HG02938 (cell line): ENCODE results near the gene RANBP17.
"Not testable (repeated sequence)": the region's sequence is repeated elsewhere in the genome, so short reads cannot be mapped to it uniquely, and the experiment has no call there.

Experiments
- ATAC-seq: cut with Tn5 transposase; IDR thresholded peaks from one replicate; pipeline ENCODE4 v1.9.1; 2021; ENCODE audit warnings: mild to moderate bottlenecking, moderate library complexity; ENCODE audit not compliant: unreplicated experiment

Gene RANBP17

GRCh38 chr5:170937914-170938313 is 76.1 kb downstream of the RANBP17 start:
- no peak for ATAC-seq

DNA sequence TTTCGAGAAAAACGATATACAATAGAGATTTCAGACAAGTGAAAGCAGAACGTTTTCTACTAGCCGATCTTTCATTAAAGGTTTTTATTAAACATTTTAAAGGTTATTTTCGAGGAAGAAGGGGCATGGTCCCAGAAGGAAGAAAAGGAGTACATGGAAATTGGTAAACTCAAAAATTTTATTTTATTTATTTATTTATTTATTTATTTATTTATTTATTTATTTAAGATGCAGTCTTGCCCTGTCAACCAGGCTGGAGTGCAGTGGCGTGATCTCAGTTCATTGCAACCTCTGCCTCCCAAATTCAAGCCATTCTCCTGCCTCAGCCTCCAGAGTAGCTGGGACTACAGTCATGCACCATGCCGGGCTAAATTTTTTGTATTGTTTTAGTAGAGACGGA is 77.4 kb downstream of the RANBP17 start:
- no peak for ATAC-seq

GRCh38 chr5:170941788-170942187 is 80.0 kb downstream of the RANBP17 start:
- no peak for ATAC-seq

DNA sequence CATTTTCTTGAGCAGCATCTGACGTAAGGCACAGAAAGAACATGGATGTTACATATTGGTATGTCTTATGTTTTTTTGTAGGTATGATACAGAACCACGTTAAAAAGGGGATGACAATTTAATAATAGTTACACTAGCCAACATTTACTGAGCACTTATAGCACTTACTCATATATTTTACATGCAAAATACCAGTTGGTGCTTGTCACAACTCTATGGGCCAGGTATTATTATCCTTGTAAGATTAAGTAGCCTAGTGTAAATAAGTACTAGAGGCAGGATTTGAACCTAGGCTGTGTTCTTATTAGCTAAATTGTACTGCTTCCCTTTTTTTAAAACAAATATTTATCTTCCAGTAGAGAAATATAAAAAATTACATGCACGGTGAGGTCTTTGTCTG is 83.5 kb downstream of the RANBP17 start:
- no peak for ATAC-seq

DNA sequence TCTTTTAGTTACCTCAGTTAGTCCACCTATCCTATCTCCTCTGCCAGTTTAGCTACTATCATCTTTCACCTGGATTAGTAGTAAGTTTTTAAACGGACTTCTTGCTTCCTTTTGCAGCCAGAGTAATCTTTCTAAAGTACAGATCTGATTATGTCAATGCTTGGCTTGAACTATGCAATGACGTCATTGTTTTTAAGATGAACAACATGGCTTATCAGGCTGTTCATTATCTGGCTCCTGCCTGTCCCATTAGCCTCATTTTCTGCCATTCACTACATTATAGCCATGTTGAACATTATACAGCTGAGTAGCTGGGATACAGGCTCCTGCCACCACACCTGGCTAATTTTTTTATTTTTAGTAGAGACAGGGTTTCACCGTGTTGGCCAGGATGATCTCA is 98.7 kb downstream of the RANBP17 start:
- no peak for ATAC-seq

DNA sequence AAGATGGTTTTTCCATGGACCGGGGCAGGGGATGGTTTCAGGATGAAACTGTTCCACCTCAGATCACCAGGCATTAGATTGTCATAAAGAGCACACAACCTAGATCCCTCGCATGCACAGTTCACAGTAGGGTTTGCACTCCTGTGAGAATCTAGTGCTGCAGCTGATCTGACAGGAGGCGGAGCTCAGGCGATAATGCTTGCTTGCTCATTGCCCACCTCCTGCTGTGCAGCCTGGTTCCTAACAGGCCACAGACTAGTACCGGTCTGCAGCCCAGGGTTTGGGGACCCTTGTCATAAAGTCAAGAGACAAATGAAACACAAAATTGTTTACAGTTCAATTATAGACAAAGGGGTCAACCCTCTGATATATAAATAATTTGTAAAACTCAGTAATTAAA is 101.7 kb downstream of the RANBP17 start:
- no peak for ATAC-seq

- ATAC-seq: no peak
Observed at GRCh38 chr5:170974461-170974860, 112.6 kb downstream of the RANBP17 start.

DNA sequence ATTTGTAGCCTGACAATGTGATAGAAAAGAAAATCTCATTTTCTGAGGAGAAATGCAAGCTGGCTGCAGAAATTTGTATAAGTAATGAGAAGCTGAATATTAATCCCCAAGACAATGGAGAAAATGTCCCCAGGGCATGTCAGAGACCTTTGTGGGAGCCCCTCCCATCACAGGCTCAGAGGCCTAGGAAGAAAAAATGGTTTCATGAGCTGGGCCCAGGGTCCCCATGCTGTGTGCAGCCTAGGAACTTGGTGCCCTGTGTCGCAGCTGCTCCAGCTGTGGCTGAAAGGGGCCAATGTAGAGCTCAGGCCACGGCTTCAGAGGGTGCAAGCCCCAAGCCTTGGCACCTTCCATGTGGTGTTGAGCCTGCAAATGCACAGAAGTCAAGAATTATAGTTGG is 118.4 kb downstream of the RANBP17 start:
- not testable (repeated sequence) for ATAC-seq

- ATAC-seq: no peak
Observed at GRCh38 chr5:170985486-170985885, 123.7 kb downstream of the RANBP17 start.

GRCh38 chr5:170986598-170986997 is 124.8 kb downstream of the RANBP17 start:
- ATAC-seq: no peak

- ATAC-seq: no peak
Observed at GRCh38 chr5:170993476-170993875, 131.7 kb downstream of the RANBP17 start.

- no peak for ATAC-seq
Observed at GRCh38 chr5:171010086-171010485, 148.3 kb downstream of the RANBP17 start.

DNA sequence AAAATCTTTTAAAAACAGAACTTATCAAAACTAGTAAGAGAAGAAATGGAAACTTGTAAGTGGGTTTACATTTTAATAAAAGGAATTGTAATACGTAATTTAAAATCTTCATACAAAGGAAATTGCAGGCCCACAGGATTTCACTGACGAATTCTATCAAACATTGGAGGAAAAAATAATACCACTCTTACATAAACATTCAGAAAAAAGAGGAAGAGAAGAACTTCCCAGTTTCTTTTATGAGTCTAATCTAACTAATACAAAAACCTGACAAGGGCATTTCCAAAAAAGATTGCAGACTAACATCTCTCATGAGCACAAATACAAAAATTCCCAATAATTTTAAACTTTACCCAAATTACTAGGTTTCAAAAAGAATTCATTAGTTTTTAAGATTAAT is 149.0 kb downstream of the RANBP17 start:
- ATAC-seq: no peak

- no peak for ATAC-seq
Observed at GRCh38 chr5:171023508-171023907, 161.7 kb downstream of the RANBP17 start.

GRCh38 chr5:171024084-171024483 is 162.3 kb downstream of the RANBP17 start:
- ATAC-seq: no peak

- ATAC-seq: no peak
Observed at GRCh38 chr5:171029401-171029800, 167.6 kb downstream of the RANBP17 start.

GRCh38 chr5:171031977-171032376 is 170.2 kb downstream of the RANBP17 start:
- ATAC-seq: no peak

GRCh38 chr5:171032435-171032973 is 170.7 kb downstream of the RANBP17 start:
- ATAC-seq: no peak

DNA sequence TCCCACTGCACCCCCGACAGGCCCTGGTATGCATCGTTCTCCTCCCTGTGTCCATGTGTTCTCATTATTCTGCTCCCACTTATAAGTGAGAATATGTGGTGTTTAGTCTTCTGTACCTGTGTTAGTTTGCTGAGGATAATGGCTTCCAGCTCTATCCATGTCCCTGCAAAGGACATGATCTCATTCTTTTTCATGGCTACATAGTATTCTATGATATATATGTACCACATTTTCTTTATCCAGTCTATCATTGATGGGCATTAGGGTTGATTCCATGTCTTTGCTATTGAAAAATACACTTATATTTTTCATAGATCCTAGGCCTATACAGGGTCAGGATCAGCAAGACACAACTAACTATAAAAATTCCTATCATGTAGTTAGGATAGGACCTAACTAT is 180.1 kb downstream of the RANBP17 start:
- ATAC-seq: not testable (repeated sequence)

DNA sequence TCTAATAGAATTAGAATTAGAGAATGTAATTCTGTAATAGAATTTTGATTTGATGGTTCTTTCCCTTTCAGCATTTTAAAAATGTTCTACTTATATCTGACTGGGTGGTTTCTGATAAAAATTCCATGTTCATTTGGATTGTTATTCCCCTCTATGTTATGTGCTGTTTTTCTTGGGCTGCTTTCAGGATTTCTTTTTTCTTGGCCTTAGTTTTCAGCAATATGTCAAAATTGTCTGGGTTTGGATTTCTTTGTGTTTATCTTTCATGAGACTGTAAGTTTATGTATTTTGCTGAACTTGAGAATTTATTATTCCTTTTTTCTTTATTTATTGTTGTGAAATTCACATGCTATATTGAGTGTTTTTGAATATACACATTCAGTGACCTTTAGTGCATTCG is 189.1 kb downstream of the RANBP17 start:
- ATAC-seq: no peak

- no peak for ATAC-seq
Observed at GRCh38 chr5:171055875-171056454, 194.1 kb downstream of the RANBP17 start.

GRCh38 chr5:171067540-171068130 is 205.8 kb downstream of the RANBP17 start:
- no peak for ATAC-seq

- ATAC-seq: no peak
Observed at GRCh38 chr5:171074747-171075146, 212.9 kb downstream of the RANBP17 start.
